HepG2 (cell line): Measurements from ENCODE around the gene UBE2D3. TPM values are rescaled to one million over a fixed set of nuclear protein-coding genes. Genes with fewer than 3 reads are reported as not detected.
A peak's percentile ranks its signal among the peaks of the same experiment; 100 is the strongest.

Experiments
- FOXM1 ChIP-seq: sonication (generic); formaldehyde crosslinking; IDR thresholded peaks from 2 replicates; pipeline ENCODE4 v1.5.0; 2020; ENCODE audit warnings: missing genetic modification reagents
- GATAD1 ChIP-seq: IDR thresholded peaks from 2 replicates; pipeline ENCODE4 v1.6.1; 2016; ENCODE audit warnings: missing genetic modification reagents, missing compliant biosample characterization
- HNRNPL ChIP-seq: fragments of 200-400 bp; formaldehyde crosslinking; IDR thresholded peaks from 2 replicates; pipeline ENCODE4 v1.6.1; 2017; ENCODE audit warnings: mild to moderate bottlenecking, low read depth, low read length
- NFRKB ChIP-seq: fragments of 450-650 bp; IDR thresholded peaks from 2 replicates; pipeline ENCODE4 v1.6.1; 2017
- RAD51 ChIP-seq: fragments of 450-650 bp; IDR thresholded peaks from 2 replicates; pipeline ENCODE4 v1.6.1; 2016; ENCODE audit warnings: borderline replicate concordance
- RFXAP ChIP-seq: sonication (generic); formaldehyde crosslinking; IDR thresholded peaks from 2 replicates; pipeline ENCODE4 v1.4.0; 2020; ENCODE audit warnings: missing genetic modification reagents, borderline replicate concordance
- RNF2 ChIP-seq: fragments of 450-650 bp; conservative IDR thresholded peaks from 2 replicates; pipeline ENCODE4 v1.6.1; 2016; ENCODE audit warnings: low read depth
- SYNCRIP ChIP-seq: fragments of 200-400 bp; formaldehyde crosslinking; IDR thresholded peaks from 2 replicates; pipeline ENCODE4 v1.6.1; 2018; ENCODE audit warnings: mild to moderate bottlenecking, low read depth, low read length; ENCODE audit not compliant: insufficient read depth
- TAF1 ChIP-seq: sonication (generic); formaldehyde crosslinking; IDR thresholded peaks from 2 replicates; pipeline ENCODE4 v1.4.0; 2020; ENCODE audit warnings: missing genetic modification reagents
- THAP11 ChIP-seq: IDR thresholded peaks from 2 replicates; pipeline ENCODE4 v1.6.1; 2016; ENCODE audit warnings: missing biosample characterization, missing genetic modification reagents
- TRAFD1 ChIP-seq: sonication (generic); formaldehyde crosslinking; IDR thresholded peaks from 2 replicates; pipeline ENCODE4 v1.5.1; 2020; ENCODE audit warnings: missing genetic modification reagents, mild to moderate bottlenecking, borderline replicate concordance
- ZFYVE20 ChIP-seq: sonication (generic); formaldehyde crosslinking; IDR thresholded peaks from 2 replicates; pipeline ENCODE4 v1.8.0; 2023; ENCODE audit warnings: low read depth, mild to moderate bottlenecking, moderate library complexity, missing genetic modification reagents, borderline replicate concordance
- ZNF224 ChIP-seq: sonication (generic); formaldehyde crosslinking; IDR thresholded peaks from 2 replicates; pipeline ENCODE4 v1.5.0; 2020; ENCODE audit warnings: mild to moderate bottlenecking, missing genetic modification reagents
- ZNF317 ChIP-seq: sonication (generic); formaldehyde crosslinking; IDR thresholded peaks from 2 replicates; pipeline ENCODE4 v1.5.0; 2020; ENCODE audit warnings: mild to moderate bottlenecking, missing genetic modification reagents
- ZNF414 ChIP-seq: sonication (generic); formaldehyde crosslinking; IDR thresholded peaks from 2 replicates; pipeline ENCODE4 v1.5.0; 2020; ENCODE audit warnings: missing genetic modification reagents
- polyA plus RNA-seq, 8 experiments: library from polyadenylated mRNA; depleted of rRNA in 3 of 8; stranded (reverse) in 7 of 8; unstranded in 1 of 8; fragments of >200 nt; fragmentation: Illumina TruSeq in 4 of 8; extraction: Trizol in 4 of 8; gene quantifications; 2 replicates each; pipeline versions ENCODE4 v1.2.1 to v1.2.3, GENCODE V29; 2011 to 2016; ENCODE audit warnings: low read depth in 4 of 8, missing spikeins in 1 of 8, mixed read lengths in 1 of 8; ENCODE audit not compliant: insufficient read depth in 1 of 8
- total RNA-seq, 5 experiments: library from RNA; depleted of rRNA; stranded (reverse); fragments of >200 nt; fragmentation: Illumina TruSeq; extraction: Trizol; gene quantifications; 2 replicates each; pipeline ENCODE4 v1.2.3, GENCODE V29; 2016; ENCODE audit warnings: low read depth in 1 of 5
- TF ChIP-seq, protein P1 (sequence below): sonication (generic); formaldehyde crosslinking; IDR thresholded peaks from 2 replicates; pipeline ENCODE4 v1.4.0; 2020; ENCODE audit warnings: missing genetic modification reagents, mild to moderate bottlenecking, borderline replicate concordance
- TF ChIP-seq, protein P2 (sequence below): sonication (generic); formaldehyde crosslinking; IDR thresholded peaks from 2 replicates; pipeline ENCODE4 v1.4.0; 2020; ENCODE audit warnings: missing genetic modification reagents
- TF ChIP-seq, protein P3 (sequence below): sonication (generic); formaldehyde crosslinking; IDR thresholded peaks from 2 replicates; pipeline ENCODE4 v1.8.0; 2022; ENCODE audit warnings: missing genetic modification reagents, low read depth, mild to moderate bottlenecking, borderline replicate concordance
- TF ChIP-seq, protein P4 (sequence below): sonication (generic); formaldehyde crosslinking; IDR thresholded peaks from 2 replicates; pipeline ENCODE4 v1.5.0; 2020; ENCODE audit warnings: mild to moderate bottlenecking, missing genetic modification reagents

Gene UBE2D3
- total and polyA plus RNA-seq, 2 of the 13 experiments (the other 11 are each of a cell fraction or from before 2014, with no cell fraction given) = 224 to 293 TPM

DNA sequence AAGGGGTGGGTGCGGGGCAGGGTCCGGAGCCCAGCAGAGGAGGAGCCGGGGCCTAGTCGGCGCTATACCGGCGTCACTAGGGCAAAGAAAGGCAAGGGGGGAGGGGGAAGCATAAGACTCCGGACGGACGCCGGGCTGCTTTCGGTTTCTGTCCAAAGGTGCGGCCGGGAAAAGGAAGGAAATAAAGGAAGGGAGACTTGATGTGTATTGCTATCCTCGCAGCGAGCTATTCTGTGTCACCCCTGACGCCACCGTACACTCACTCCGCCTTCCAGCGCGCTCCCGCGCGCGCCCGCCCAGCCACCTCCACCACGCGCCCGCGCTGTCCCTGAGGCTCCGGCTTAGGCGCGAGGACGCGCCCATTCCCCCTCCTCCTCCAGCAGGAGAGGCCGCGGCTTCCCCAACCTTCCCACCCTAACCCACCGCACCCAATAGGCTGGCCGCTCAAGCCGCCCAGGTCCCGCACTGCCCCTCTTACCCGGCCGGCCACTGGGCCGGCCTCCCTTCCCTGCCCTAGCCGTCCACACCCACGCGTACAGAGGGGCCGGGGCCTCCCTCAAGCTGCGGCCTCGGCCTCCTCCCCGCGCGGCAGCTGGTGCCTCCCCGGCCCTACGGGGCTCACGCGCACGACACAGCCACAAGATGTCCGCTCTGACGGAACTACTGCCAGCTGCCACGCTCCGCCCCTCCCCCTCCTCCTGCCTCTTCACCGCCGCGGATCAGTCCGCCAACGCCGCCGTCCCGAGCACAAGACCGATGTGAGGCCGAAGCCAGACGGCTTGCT, at the start of gene UBE2D3 (continued):
- TF ChIP-seq TRAFD1 (CRISPR knock-in tag) (0 out of 2 replicates have a peak, but pooled peaks have one; percentile 2), RNF2 (peak; percentile 72; the same call in 1 of the 2 replicates), ZNF317 (CRISPR knock-in tag) (no peak; the same call in 1 of the 2 replicates), RFXAP (CRISPR knock-in tag) (no peak), TAF1 (CRISPR knock-in tag) (peak; percentile 84), ZFYVE20 (peak; percentile 85), ZNF224 (no peak), SYNCRIP (no peak), HNRNPL (peak; percentile 74; the same call in 1 of the 2 replicates), GATAD1 (CRISPR knock-in tag) (peak; percentile 59; the same call in 1 of the 2 replicates), NFRKB (peak; percentile 81), ZNF414 (CRISPR knock-in tag) (no peak; the same call in 1 of the 2 replicates), THAP11 (peak; percentile 75; the same call in 1 of the 2 replicates), FOXM1 (no peak), RAD51 (no peak)
- TF ChIP-seq, protein P1, sequence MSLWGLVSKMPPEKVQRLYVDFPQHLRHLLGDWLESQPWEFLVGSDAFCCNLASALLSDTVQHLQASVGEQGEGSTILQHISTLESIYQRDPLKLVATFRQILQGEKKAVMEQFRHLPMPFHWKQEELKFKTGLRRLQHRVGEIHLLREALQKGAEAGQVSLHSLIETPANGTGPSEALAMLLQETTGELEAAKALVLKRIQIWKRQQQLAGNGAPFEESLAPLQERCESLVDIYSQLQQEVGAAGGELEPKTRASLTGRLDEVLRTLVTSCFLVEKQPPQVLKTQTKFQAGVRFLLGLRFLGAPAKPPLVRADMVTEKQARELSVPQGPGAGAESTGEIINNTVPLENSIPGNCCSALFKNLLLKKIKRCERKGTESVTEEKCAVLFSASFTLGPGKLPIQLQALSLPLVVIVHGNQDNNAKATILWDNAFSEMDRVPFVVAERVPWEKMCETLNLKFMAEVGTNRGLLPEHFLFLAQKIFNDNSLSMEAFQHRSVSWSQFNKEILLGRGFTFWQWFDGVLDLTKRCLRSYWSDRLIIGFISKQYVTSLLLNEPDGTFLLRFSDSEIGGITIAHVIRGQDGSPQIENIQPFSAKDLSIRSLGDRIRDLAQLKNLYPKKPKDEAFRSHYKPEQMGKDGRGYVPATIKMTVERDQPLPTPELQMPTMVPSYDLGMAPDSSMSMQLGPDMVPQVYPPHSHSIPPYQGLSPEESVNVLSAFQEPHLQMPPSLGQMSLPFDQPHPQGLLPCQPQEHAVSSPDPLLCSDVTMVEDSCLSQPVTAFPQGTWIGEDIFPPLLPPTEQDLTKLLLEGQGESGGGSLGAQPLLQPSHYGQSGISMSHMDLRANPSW = no peak
- TF ChIP-seq, protein P2, sequence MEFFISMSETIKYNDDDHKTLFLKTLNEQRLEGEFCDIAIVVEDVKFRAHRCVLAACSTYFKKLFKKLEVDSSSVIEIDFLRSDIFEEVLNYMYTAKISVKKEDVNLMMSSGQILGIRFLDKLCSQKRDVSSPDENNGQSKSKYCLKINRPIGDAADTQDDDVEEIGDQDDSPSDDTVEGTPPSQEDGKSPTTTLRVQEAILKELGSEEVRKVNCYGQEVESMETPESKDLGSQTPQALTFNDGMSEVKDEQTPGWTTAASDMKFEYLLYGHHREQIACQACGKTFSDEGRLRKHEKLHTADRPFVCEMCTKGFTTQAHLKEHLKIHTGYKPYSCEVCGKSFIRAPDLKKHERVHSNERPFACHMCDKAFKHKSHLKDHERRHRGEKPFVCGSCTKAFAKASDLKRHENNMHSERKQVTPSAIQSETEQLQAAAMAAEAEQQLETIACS (CRISPR knock-in tag) = peak; percentile 95
- TF ChIP-seq, protein P3, sequence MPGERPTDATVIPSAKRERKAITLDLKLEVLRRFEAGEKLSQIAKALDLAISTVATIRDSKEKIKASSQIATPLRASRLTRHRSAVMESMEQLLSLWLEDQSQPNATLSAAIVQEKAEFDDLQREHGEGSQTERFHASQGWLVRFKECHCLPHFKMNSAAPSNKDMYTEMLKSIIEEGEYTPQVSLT (CRISPR knock-in tag) = no peak
- TF ChIP-seq, protein P4, sequence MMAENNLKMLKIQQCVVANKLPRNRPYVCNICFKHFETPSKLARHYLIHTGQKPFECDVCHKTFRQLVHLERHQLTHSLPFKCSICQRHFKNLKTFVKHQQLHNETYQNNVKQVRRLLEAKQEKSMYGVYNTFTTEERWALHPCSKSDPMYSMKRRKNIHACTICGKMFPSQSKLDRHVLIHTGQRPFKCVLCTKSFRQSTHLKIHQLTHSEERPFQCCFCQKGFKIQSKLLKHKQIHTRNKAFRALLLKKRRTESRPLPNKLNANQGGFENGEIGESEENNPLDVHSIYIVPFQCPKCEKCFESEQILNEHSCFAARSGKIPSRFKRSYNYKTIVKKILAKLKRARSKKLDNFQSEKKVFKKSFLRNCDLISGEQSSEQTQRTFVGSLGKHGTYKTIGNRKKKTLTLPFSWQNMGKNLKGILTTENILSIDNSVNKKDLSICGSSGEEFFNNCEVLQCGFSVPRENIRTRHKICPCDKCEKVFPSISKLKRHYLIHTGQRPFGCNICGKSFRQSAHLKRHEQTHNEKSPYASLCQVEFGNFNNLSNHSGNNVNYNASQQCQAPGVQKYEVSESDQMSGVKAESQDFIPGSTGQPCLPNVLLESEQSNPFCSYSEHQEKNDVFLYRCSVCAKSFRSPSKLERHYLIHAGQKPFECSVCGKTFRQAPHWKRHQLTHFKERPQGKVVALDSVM (CRISPR knock-in tag) = peak; percentile 98
